Measurements from ENCODE around the gene UBE2B. TPM values are rescaled to one million over a fixed set of nuclear protein-coding genes. Genes with fewer than 3 reads are reported as not detected.
A peak's percentile ranks its signal among the peaks of the same experiment; 100 is the strongest.
"Not testable (repeated sequence)": the region's sequence is repeated elsewhere in the genome, so short reads cannot be mapped to it uniquely, and the experiment has no call there.

UBE2B gene
- total RNA-seq, 1 donor from 2014 or later = 70.9 TPM

- Mint-ChIP-seq H3K27ac (no peak overlapping the region), H3K4me3 (peak overlapping the region; percentile 67), H3K9me3 (peaks cover 8% of the 10 kb centered on the region), H3K36me3 (peaks cover 34% of the 10 kb centered on the region), H3K4me1 (ENCODE audit: unreplicated experiment) (peaks cover 16% of the 10 kb centered on the region), H3K27me3 (peaks cover 10% of the 10 kb centered on the region)
- TF ChIP-seq CTCF (conservative IDR thresholded peaks at IDR 0.05) = no peak
- DNase-seq (ENCODE audit: extremely low spot score, unreplicated experiment) = no peak
Measured at GRCh38 chr5:134374232-134374631, 2.9 kb downstream of the UBE2B start.

GRCh38 chr5:134380346-134380745 is 9.0 kb downstream of the UBE2B start:
- DNase-seq (ENCODE audit: extremely low spot score, unreplicated experiment) = no peak
- Mint-ChIP-seq H3K27ac (no peak overlapping the region), H3K4me3 (no peak overlapping the region), H3K4me1 (ENCODE audit: unreplicated experiment) (no peaks in the 10 kb centered on the region), H3K9me3 (no peaks in the 10 kb centered on the region), H3K36me3 (peaks cover 36% of the 10 kb centered on the region), H3K27me3 (no peaks in the 10 kb centered on the region)
- TF ChIP-seq CTCF (conservative IDR thresholded peaks at IDR 0.05) = no peak

- not testable (repeated sequence) for H3K4me1 Mint-ChIP-seq (ENCODE audit: unreplicated experiment); H3K27me3 Mint-ChIP-seq; H3K27ac Mint-ChIP-seq; H3K9me3 Mint-ChIP-seq; H3K4me3 Mint-ChIP-seq; DNase-seq (ENCODE audit: extremely low spot score, unreplicated experiment)
- H3K36me3 Mint-ChIP-seq = peaks cover 29% of the 10 kb centered on the region
Measured at GRCh38 chr5:134382204-134382603, 10.8 kb downstream of the UBE2B start.

GRCh38 chr5:134383980-134384697 is 12.8 kb downstream of the UBE2B start:
- Mint-ChIP-seq H3K9me3 (no peaks in the 10 kb centered on the region), H3K27ac (no peak overlapping the region), H3K27me3 (no peaks in the 10 kb centered on the region), H3K4me1 (ENCODE audit: unreplicated experiment) (no peaks in the 10 kb centered on the region), H3K36me3 (peaks cover 29% of the 10 kb centered on the region), H3K4me3 (no peak overlapping the region)
- no peak for DNase-seq (ENCODE audit: extremely low spot score, unreplicated experiment)
- TF ChIP-seq CTCF (conservative IDR thresholded peaks at IDR 0.05) = no peak

- DNase-seq (ENCODE audit: extremely low spot score, unreplicated experiment) = no peak
- Mint-ChIP-seq H3K27me3 (no peaks in the 10 kb centered on the region), H3K9me3 (no peaks in the 10 kb centered on the region), H3K4me3 (no peak overlapping the region), H3K27ac (no peak overlapping the region), H3K36me3 (peaks cover 41% of the 10 kb centered on the region), H3K4me1 (ENCODE audit: unreplicated experiment) (no peaks in the 10 kb centered on the region)
- no peak for TF ChIP-seq CTCF (conservative IDR thresholded peaks at IDR 0.05)
Measured at GRCh38 chr5:134387443-134387842, 16.1 kb downstream of the UBE2B start.

GRCh38 chr5:134392301-134392700 is 20.9 kb downstream of the UBE2B start:
- no peaks in the 10 kb centered on the region for H3K9me3 Mint-ChIP-seq
- no peaks in the 10 kb centered on the region for H3K27me3 Mint-ChIP-seq
- H3K27ac Mint-ChIP-seq = no peak overlapping the region
- TF ChIP-seq CTCF (conservative IDR thresholded peaks at IDR 0.05) = no peak
- no peak overlapping the region for H3K4me3 Mint-ChIP-seq
- H3K36me3 Mint-ChIP-seq = peaks cover 32% of the 10 kb centered on the region
- H3K4me1 Mint-ChIP-seq (ENCODE audit: unreplicated experiment) = no peaks in the 10 kb centered on the region
- no peak for DNase-seq (ENCODE audit: extremely low spot score, unreplicated experiment)

Measured in type B pancreatic cell (in vitro differentiated cells).